Right atrium auricular region (tissue), 2 donors: Measurements from ENCODE around the gene PYGB. TPM values are rescaled to one million over a fixed set of nuclear protein-coding genes. Genes with fewer than 3 reads are reported as not detected.
A peak's percentile ranks its signal among the peaks of the same experiment; 100 is the strongest.

Experiments used
- DNase-seq: peaks from one replicate; pipeline ENCODE4 v3.0.0-alpha.2; 2019; ENCODE audit warnings: low spot score
- H3K27ac ChIP-seq, 2 donors: fragments of 200-600 bp; sonication (generic); 1 replicate in 1 of 2; 2 replicates in 1 of 2; pipeline ENCODE4 v1.5.1; 2016 to 2019
- H3K27me3 ChIP-seq, 2 donors: fragments of 200-600 bp; sonication (generic); one replicate each; pipeline versions ENCODE4 v1.5.1 to v1.6.0; 2017 to 2019
- H3K36me3 ChIP-seq: fragments of 200-600 bp; sonication (generic); one replicate; pipeline ENCODE4 v1.5.1; 2016
- H3K4me1 ChIP-seq, 2 donors: fragments of 200-600 bp; sonication (generic); one replicate each; pipeline versions ENCODE4 v1.5.1 to v1.6.0; 2017 to 2019
- H3K4me3 ChIP-seq, 2 donors: fragments of 200-600 bp; sonication (generic); 1 replicate in 1 of 2; 2 replicates in 1 of 2; pipeline ENCODE4 v1.5.1; 2017 to 2019; ENCODE audit warnings: mild to moderate bottlenecking in 1 of 2, moderate library complexity in 1 of 2
- H3K9me3 ChIP-seq, 2 donors: fragments of 200-600 bp; sonication (generic); one replicate each; pipeline ENCODE4 v1.5.1; 2019
- CTCF ChIP-seq, 2 donors: fragments of 200-600 bp; sonication (generic); IDR thresholded peaks; one replicate each; pipeline ENCODE4 v1.5.1; 2019; ENCODE audit warnings: antibody characterized with exemption in 2 of 2
- total RNA-seq, 2 donors: library from RNA; depleted of rRNA; stranded (reverse); fragments of >200 nt; gene quantifications; one replicate each; pipeline ENCODE4 v1.1.0, GENCODE V29; 2016

PYGB gene
- total RNA-seq, 2 donors from 2014 or later: 145 to 174 TPM

- no peak for TF ChIP-seq CTCF (IDR thresholded peaks at IDR 0.05)
- no peaks in the 10 kb centered on the region for H3K36me3 ChIP-seq
- no peaks in the 10 kb centered on the region for H3K9me3 ChIP-seq
- peaks cover 0 to 21% of the 10 kb centered on the region in 2 donors for H3K4me1 ChIP-seq
- H3K27me3 ChIP-seq: no peaks in the 10 kb centered on the region
- H3K27ac ChIP-seq: no peak overlapping the region
- no peak overlapping the region for H3K4me3 ChIP-seq
- no peak for DNase-seq
These were observed 4.4 kb upstream of the PYGB start for GRCh38 chr20:25243416-25243979.

- Histone ChIP-seq H3K27me3 (no peaks in the 10 kb centered on the region), H3K4me1 (peaks cover 0 to 29% of the 10 kb centered on the region in 2 donors), H3K27ac (no peak overlapping the region), H3K36me3 (no peaks in the 10 kb centered on the region), H3K4me3 (no peak overlapping the region), H3K9me3 (no peaks in the 10 kb centered on the region)
- DNase-seq: peak; percentile 32
- TF ChIP-seq CTCF (IDR thresholded peaks at IDR 0.05): no peak
These were observed 2.9 kb upstream of the PYGB start for GRCh38 chr20:25244976-25245375.

GRCh38 chr20:25245461-25245860 lies 2.4 kb upstream of the PYGB start:
- Histone ChIP-seq H3K4me1 (peaks cover 0 to 34% of the 10 kb centered on the region in 2 donors), H3K36me3 (no peaks in the 10 kb centered on the region), H3K27ac (no peak overlapping the region), H3K27me3 (no peaks in the 10 kb centered on the region), H3K4me3 (no peak overlapping the region), H3K9me3 (no peaks in the 10 kb centered on the region)
- no peak for DNase-seq
- no peak for TF ChIP-seq CTCF (IDR thresholded peaks at IDR 0.05)

GRCh38 chr20:25246182-25246999 lies 1.5 kb upstream of the PYGB start:
- Histone ChIP-seq H3K9me3 (no peaks in the 10 kb centered on the region), H3K4me3 (peak overlapping the region; percentile 85 to 92), H3K27ac (peak overlapping the region; percentile 96 to 97), H3K27me3 (no peaks in the 10 kb centered on the region), H3K4me1 (peaks cover 0 to 43% of the 10 kb centered on the region in 2 donors), H3K36me3 (no peaks in the 10 kb centered on the region)
- TF ChIP-seq CTCF (IDR thresholded peaks at IDR 0.05): no peak
- peak; percentile 54 for DNase-seq

GRCh38 chr20:25247000-25247517 lies 826 bp upstream of the PYGB start:
- Histone ChIP-seq H3K36me3 (no peaks in the 10 kb centered on the region), H3K27me3 (no peaks in the 10 kb centered on the region), H3K4me3 (peak overlapping the region; percentile 85 to 92), H3K27ac (peak overlapping the region; percentile 96 to 97), H3K9me3 (no peaks in the 10 kb centered on the region), H3K4me1 (peaks cover 0 to 49% of the 10 kb centered on the region in 2 donors)
- DNase-seq: peak; percentile 81
- TF ChIP-seq CTCF (IDR thresholded peaks at IDR 0.05): peak in 1 of 2 donors; percentile 78
